CD14-positive monocyte (primary cell): ENCODE results near the gene MAD1L1. TPM values are rescaled to one million over a fixed set of nuclear protein-coding genes. Genes with fewer than 3 reads are reported as not detected.

Experiments used
- DNase-seq, 3 donors: peaks; one replicate each; pipeline ENCODE4 v3.0.0-alpha.2; 2011 to 2022
- H2AFZ ChIP-seq: 2 replicates; pipeline ENCODE4 v1.6.0; 2012; ENCODE audit warnings: mild to moderate bottlenecking, low read depth, low read length, inconsistent platforms; ENCODE audit not compliant: insufficient read depth, poor library complexity, severe bottlenecking
- H3K27ac ChIP-seq, 2 donors: 1 replicate in 1 of 2; 2 replicates in 1 of 2; pipeline ENCODE4 v1.5.1; 2012 to 2013; ENCODE audit warnings: low read length in 2 of 2, control low read depth in 1 of 2, inconsistent platforms in 1 of 2, low read depth in 1 of 2, mild to moderate bottlenecking in 1 of 2
- H3K27me3 ChIP-seq, 2 donors: one replicate each; pipeline versions ENCODE4 v1.6.0 to v1.6.1; 2011 to 2013; ENCODE audit warnings: low read length in 2 of 2; ENCODE audit not compliant: control insufficient read depth in 2 of 2, insufficient read depth in 2 of 2
- H3K36me3 ChIP-seq, 2 donors: replicated peaks in 1 of 2; 1 replicate in 1 of 2; 2 replicates in 1 of 2; pipeline versions ENCODE4 v1.5.1 to v1.6.1; 2012 to 2013; ENCODE audit warnings: low read length in 2 of 2, control low read depth in 1 of 2, inconsistent platforms in 1 of 2, mild to moderate bottlenecking in 1 of 2; ENCODE audit not compliant: insufficient read depth in 2 of 2, control insufficient read depth in 1 of 2
- H3K4me1 ChIP-seq, 2 donors: 1 replicate in 1 of 2; 2 replicates in 1 of 2; pipeline versions ENCODE4 v1.5.1 to v1.6.1; 2012 to 2013; ENCODE audit warnings: low read length in 2 of 2, control low read depth in 1 of 2, inconsistent platforms in 1 of 2, mild to moderate bottlenecking in 1 of 2, moderate library complexity in 1 of 2; ENCODE audit not compliant: insufficient read depth in 2 of 2, control insufficient read depth in 1 of 2
- H3K4me2 ChIP-seq: replicated peaks from 2 replicates; pipeline ENCODE3; 2012; ENCODE audit warnings: low read length, moderate library complexity, mild to moderate bottlenecking; ENCODE audit not compliant: poor library complexity, severe bottlenecking; ENCODE audit errors: extremely low read depth
- H3K4me3 ChIP-seq, 3 experiments: fragments of 200-600 bp in 1 of 3; sonication (generic) in 1 of 3; replicated peaks in 1 of 3; 1 replicate in 2 of 3; 2 replicates in 1 of 3; pipeline ENCODE4 v1.5.1; 2011 to 2013; ENCODE audit warnings: low read length in 3 of 3, mild to moderate bottlenecking in 3 of 3, control low read depth in 2 of 3, low read depth in 2 of 3, inconsistent platforms in 1 of 3, moderate library complexity in 1 of 3
- H3K79me2 ChIP-seq: 2 replicates; pipeline ENCODE4 v1.6.0; 2012; ENCODE audit warnings: mild to moderate bottlenecking, control low read depth, inconsistent platforms, low read length, moderate library complexity; ENCODE audit not compliant: insufficient read depth
- H3K9ac ChIP-seq: 2 replicates; pipeline ENCODE4 v1.6.0; 2017; ENCODE audit warnings: low read length, mild to moderate bottlenecking; ENCODE audit not compliant: insufficient read depth, poor library complexity, severe bottlenecking
- H3K9me3 ChIP-seq, 2 donors: replicated peaks in 1 of 2; 1 replicate in 1 of 2; 2 replicates in 1 of 2; pipeline versions ENCODE4 v1.5.1 to v1.6.1; 2012 to 2013; ENCODE audit warnings: low read length in 2 of 2, control low read depth in 1 of 2; ENCODE audit not compliant: control insufficient read depth in 1 of 2, insufficient read depth in 1 of 2
- H4K20me1 ChIP-seq: 2 replicates; pipeline ENCODE4 v1.6.0; 2012; ENCODE audit warnings: mild to moderate bottlenecking, low read length, control low read depth, moderate library complexity; ENCODE audit not compliant: insufficient read depth
- H3K27ac Mint-ChIP-seq, 7 donors: one replicate each; pipeline ENCODE4 v1.8.0; 2020; ENCODE audit warnings: mild to moderate bottlenecking in 7 of 7, mixed read lengths in 7 of 7, moderate library complexity in 6 of 7, inconsistent platforms in 2 of 7
- H3K27me3 Mint-ChIP-seq, 3 donors: one replicate each; pipeline ENCODE4 v1.8.0; 2021 to 2022; ENCODE audit warnings: low read depth in 3 of 3, mild to moderate bottlenecking in 3 of 3, mixed read lengths in 3 of 3, moderate library complexity in 3 of 3, inconsistent platforms in 1 of 3
- H3K36me3 Mint-ChIP-seq, 2 donors: one replicate each; pipeline ENCODE4 v1.8.0; 2020; ENCODE audit warnings: mixed read lengths in 2 of 2, inconsistent platforms in 1 of 2, mild to moderate bottlenecking in 1 of 2
- H3K4me1 Mint-ChIP-seq: one replicate; pipeline ENCODE4 v1.8.0; 2020; ENCODE audit warnings: mild to moderate bottlenecking, mixed read lengths
- H3K4me3 Mint-ChIP-seq, 2 donors: one replicate each; pipeline ENCODE4 v1.8.0; 2020; ENCODE audit warnings: mild to moderate bottlenecking in 2 of 2, mixed read lengths in 2 of 2, moderate library complexity in 1 of 2
- H3K9me3 Mint-ChIP-seq, 7 donors: one replicate each; pipeline ENCODE4 v1.8.0; 2020 to 2022; ENCODE audit warnings: mixed read lengths in 7 of 7, mild to moderate bottlenecking in 6 of 7, moderate library complexity in 6 of 7, inconsistent platforms in 2 of 7
- WGBS: methylation state at CpG from one replicate; pipeline ENCODE4 v1.1.5; 2013; ENCODE audit warnings: missing lambda C conversion rate; ENCODE audit not compliant: insufficient coverage; 5-methylcytosine and 5-hydroxymethylcytosine counted together
- intact Hi-C, 2 donors: fragments of 100-400 bp; cut with micrococcal nuclease; formaldehyde crosslinking; loops; one replicate each; pipeline versions ENCODE4 v1.15.0 to v1.15.1; 2023
- polyA plus RNA-seq, 3 donors: library from polyadenylated mRNA; depleted of rRNA in 1 of 3; unstranded in 2 of 3; stranded (reverse) in 1 of 3; fragments of 300-500 nt in 2 of 3; fragments of >200 nt in 1 of 3; fragmentation: Illumina TruSeq in 2 of 3; gene quantifications; 1 replicate in 2 of 3; 2 replicates in 1 of 3; pipeline ENCODE4 v1.2.3, GENCODE V29; 2012 to 2021
- TF ChIP-seq, protein P1 (sequence below): fragments of 200-600 bp; IDR thresholded peaks from one replicate; pipeline ENCODE4 v1.8.0; 2022; ENCODE audit warnings: antibody characterized with exemption, mild to moderate bottlenecking

MAD1L1 gene
- polyA plus RNA-seq, 3 donors = 22.0 to 39.4 (median 33.2) TPM

DNA sequence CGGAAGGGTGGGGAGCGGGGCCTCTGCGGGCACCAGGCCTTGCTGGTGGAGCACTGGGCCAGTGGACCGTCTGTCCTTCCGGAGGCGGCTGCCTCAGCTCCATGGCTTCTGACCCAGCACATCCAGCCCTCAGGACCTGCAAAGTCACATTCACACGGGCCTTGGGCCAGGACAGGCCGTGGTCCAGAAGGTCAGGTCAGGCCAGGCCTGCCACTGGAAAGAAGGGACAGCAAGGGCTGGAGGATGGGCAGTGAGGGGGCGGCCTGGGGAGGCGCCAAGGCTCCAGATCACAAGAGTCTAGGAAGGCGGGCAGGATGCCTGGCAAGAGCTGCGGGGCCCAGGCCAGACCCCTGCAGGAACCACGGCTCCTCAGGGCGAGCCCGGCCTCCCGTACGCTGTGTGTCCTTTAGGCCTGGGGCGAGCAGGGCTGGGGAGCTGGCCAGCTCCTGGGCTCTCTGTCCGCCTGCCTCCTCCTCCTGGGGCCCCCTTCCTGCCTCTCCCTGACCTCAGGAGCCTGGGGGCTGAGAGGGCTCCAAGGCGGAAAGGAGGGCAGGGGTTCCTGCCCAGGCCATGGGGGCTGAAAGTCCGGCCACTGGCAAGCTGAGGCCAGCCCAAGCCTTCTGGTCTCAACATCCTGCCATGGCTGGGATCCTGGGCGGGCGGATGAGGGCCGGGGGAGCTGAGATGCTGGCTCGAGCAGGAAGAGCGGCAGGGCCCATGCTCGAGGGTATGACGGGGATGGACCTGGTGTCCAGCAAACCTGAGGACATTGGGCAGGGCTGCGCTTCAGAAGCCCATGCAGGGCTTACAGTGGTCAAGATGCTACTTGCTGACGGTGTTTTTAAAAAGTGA, 336.9 kb downstream of the MAD1L1 start:
- H3K4me1 ChIP-seq = no peaks in the 10 kb centered on the region
- intact Hi-C loops = no loop called here
- H3K9ac ChIP-seq = no peak overlapping the region
- H3K36me3 ChIP-seq = peaks cover 8 to 68% of the 10 kb centered on the region in 2 donors
- DNase-seq = no peak
- peaks cover 55% of the 10 kb centered on the region for H4K20me1 ChIP-seq
- Mint-ChIP-seq H3K27ac (no peak overlapping the region), H3K4me1 (no peaks in the 10 kb centered on the region), H3K27me3 (no peaks in the 10 kb centered on the region), H3K9me3 (no peaks in the 10 kb centered on the region), H3K4me3 (no peak overlapping the region), H3K36me3 (peaks cover 51 to 54% of the 10 kb centered on the region in 2 donors)
- no peaks in the 10 kb centered on the region for H3K79me2 ChIP-seq
- TF ChIP-seq, protein P1, sequence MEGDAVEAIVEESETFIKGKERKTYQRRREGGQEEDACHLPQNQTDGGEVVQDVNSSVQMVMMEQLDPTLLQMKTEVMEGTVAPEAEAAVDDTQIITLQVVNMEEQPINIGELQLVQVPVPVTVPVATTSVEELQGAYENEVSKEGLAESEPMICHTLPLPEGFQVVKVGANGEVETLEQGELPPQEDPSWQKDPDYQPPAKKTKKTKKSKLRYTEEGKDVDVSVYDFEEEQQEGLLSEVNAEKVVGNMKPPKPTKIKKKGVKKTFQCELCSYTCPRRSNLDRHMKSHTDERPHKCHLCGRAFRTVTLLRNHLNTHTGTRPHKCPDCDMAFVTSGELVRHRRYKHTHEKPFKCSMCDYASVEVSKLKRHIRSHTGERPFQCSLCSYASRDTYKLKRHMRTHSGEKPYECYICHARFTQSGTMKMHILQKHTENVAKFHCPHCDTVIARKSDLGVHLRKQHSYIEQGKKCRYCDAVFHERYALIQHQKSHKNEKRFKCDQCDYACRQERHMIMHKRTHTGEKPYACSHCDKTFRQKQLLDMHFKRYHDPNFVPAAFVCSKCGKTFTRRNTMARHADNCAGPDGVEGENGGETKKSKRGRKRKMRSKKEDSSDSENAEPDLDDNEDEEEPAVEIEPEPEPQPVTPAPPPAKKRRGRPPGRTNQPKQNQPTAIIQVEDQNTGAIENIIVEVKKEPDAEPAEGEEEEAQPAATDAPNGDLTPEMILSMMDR = no peak
- WGBS = 98% methylated on average over 27 of the region's 30 CpGs
- H3K27me3 ChIP-seq = no peaks in the 10 kb centered on the region
- H3K9me3 ChIP-seq = no peaks in the 10 kb centered on the region
- no peak overlapping the region for H3K4me2 ChIP-seq
- H2AFZ ChIP-seq = no peak overlapping the region
- no peak overlapping the region for H3K4me3 ChIP-seq
- no peak overlapping the region for H3K27ac ChIP-seq

DNA sequence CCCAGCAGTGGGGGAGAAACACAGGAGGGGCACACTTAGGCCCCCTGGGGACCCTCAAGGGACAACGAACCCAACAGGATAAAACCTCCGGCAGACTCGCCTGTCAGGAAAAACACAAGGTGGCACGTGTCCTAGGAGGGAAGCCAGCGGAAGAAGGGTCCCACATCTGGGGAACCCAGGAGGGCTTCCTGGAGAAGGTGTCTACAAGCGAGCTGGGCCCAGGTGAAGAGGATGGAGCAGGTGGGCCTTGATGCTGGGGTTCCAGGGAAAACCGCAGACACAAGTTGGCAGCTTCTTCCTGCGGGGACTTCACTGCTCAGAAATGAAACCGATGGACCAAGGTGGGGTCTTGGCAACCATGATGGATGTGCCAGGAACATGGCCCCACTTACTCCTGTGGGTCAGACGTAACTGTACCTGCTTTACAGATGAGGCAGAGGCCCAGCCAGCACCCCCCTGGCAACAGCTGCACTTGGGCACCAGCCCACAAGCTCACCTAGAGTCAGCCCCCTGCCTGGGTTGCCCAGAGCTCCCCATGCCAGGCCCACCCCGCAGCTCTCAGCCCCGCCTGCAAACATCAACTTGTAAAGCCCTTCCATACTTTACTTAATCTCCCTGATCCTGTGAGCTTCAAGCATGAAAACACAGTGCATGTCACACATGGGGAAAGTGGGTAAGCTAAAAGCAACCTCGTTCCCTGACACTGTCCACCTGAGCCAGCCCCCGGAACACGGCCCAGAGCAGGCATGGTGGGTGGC, 337.7 kb downstream of the MAD1L1 start:
- WGBS = over 99% methylated on average over 13 of the region's 15 CpGs
- Histone ChIP-seq H3K27ac (no peak overlapping the region), H3K27me3 (no peaks in the 10 kb centered on the region), H3K4me3 (no peak overlapping the region), H3K9ac (no peak overlapping the region), H2AFZ (no peak overlapping the region), H3K36me3 (peaks cover 8 to 71% of the 10 kb centered on the region in 2 donors), H3K9me3 (no peaks in the 10 kb centered on the region), H3K4me1 (no peaks in the 10 kb centered on the region), H3K4me2 (no peak overlapping the region), H3K79me2 (no peaks in the 10 kb centered on the region), H4K20me1 (peaks cover 63% of the 10 kb centered on the region)
- H3K36me3 Mint-ChIP-seq = peaks cover 51 to 55% of the 10 kb centered on the region in 2 donors
- no peaks in the 10 kb centered on the region for H3K27me3 Mint-ChIP-seq
- DNase-seq = no peak
- peaks cover 3% of the 10 kb centered on the region for H3K4me1 Mint-ChIP-seq
- intact Hi-C loops = no loop called here
- H3K9me3 Mint-ChIP-seq = no peaks in the 10 kb centered on the region
- TF ChIP-seq, protein P1 = no peak
- no peak overlapping the region for H3K27ac Mint-ChIP-seq
- H3K4me3 Mint-ChIP-seq = no peak overlapping the region
